ENCODE measurements around the gene SMIM20.

DNA sequence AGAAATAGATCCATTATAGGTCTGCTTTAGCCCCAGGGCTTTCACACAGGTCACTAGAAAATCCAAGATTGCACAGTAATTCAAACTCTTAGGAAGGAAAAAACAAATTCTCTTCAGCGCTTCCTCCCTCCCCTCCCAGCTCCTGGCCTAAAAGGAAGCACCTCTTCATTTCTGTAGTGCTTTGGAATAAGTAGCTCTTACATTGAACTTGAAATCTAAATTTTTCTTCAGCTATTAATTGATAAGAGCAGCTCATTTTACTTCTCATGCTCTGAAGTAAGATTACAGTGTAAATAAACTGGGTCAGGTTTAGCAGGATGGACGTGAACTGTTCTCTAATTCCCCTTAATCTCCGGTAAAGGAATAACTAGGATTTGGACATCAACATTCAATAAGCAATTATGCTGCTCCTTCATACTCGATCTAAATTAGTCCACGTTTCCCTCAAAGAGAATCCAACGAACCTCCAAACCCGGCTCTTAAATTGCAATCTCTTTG lies 40.3 kb upstream of the SMIM20 start:
- no peak for TF ChIP-seq EZH2phosphoT487 (conservative IDR thresholded peaks at IDR 0.05; ENCODE audit: low read length)
- TF ChIP-seq, protein P1, sequence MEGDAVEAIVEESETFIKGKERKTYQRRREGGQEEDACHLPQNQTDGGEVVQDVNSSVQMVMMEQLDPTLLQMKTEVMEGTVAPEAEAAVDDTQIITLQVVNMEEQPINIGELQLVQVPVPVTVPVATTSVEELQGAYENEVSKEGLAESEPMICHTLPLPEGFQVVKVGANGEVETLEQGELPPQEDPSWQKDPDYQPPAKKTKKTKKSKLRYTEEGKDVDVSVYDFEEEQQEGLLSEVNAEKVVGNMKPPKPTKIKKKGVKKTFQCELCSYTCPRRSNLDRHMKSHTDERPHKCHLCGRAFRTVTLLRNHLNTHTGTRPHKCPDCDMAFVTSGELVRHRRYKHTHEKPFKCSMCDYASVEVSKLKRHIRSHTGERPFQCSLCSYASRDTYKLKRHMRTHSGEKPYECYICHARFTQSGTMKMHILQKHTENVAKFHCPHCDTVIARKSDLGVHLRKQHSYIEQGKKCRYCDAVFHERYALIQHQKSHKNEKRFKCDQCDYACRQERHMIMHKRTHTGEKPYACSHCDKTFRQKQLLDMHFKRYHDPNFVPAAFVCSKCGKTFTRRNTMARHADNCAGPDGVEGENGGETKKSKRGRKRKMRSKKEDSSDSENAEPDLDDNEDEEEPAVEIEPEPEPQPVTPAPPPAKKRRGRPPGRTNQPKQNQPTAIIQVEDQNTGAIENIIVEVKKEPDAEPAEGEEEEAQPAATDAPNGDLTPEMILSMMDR (IDR thresholded peaks at IDR 0.05; ENCODE audit: insufficient read depth, low read length, poor library complexity, severe bottlenecking): no peak

Data from SU-DHL-6 (cell line).